GM19023 (cell line): ENCODE measurements around the gene TSHR.
"Not testable (repeated sequence)": the region's sequence is repeated elsewhere in the genome, so short reads cannot be mapped to it uniquely, and the experiment has no call there.

Source experiments
- ATAC-seq: cut with Tn5 transposase; IDR thresholded peaks from one replicate; pipeline ENCODE4 v1.9.1; 2021; ENCODE audit warnings: mild to moderate bottlenecking, moderate library complexity; ENCODE audit not compliant: unreplicated experiment

The TSHR gene

GRCh38 chr14:81066672-81067071 lies 111.3 kb downstream of the TSHR start:
- no peak for ATAC-seq

GRCh38 chr14:81067156-81067555 lies 111.7 kb downstream of the TSHR start:
- ATAC-seq, result no peak

GRCh38 chr14:81068176-81068782 lies 112.9 kb downstream of the TSHR start:
- no peak for ATAC-seq

- no peak for ATAC-seq
Measured at GRCh38 chr14:81070511-81070910, 115.1 kb downstream of the TSHR start.

- no peak for ATAC-seq
Measured at GRCh38 chr14:81085596-81085995, 130.2 kb downstream of the TSHR start.

GRCh38 chr14:81087230-81087629 lies 131.8 kb downstream of the TSHR start:
- no peak for ATAC-seq

GRCh38 chr14:81091139-81091538 lies 135.7 kb downstream of the TSHR start:
- ATAC-seq, result no peak

- no peak for ATAC-seq
Measured at GRCh38 chr14:81091660-81092059, 136.2 kb downstream of the TSHR start.

- no peak for ATAC-seq
Measured at GRCh38 chr14:81093651-81094050, 138.2 kb downstream of the TSHR start.

- no peak for ATAC-seq
Measured at GRCh38 chr14:81095539-81095938, 140.1 kb downstream of the TSHR start.

- ATAC-seq, result no peak
Measured at GRCh38 chr14:81096656-81097055, 141.2 kb downstream of the TSHR start.

- no peak for ATAC-seq
Measured at GRCh38 chr14:81102217-81102616, 146.8 kb downstream of the TSHR start.

- ATAC-seq, result no peak
Measured at GRCh38 chr14:81103443-81103842, 148.0 kb downstream of the TSHR start.

GRCh38 chr14:81105378-81105777 lies 150.0 kb downstream of the TSHR start:
- no peak for ATAC-seq

- ATAC-seq, result no peak
Measured at GRCh38 chr14:81105961-81106360, 150.5 kb downstream of the TSHR start.

- ATAC-seq, result no peak
Measured at GRCh38 chr14:81110186-81110585, 154.8 kb downstream of the TSHR start.

- no peak for ATAC-seq
Measured at GRCh38 chr14:81113176-81113575, 157.8 kb downstream of the TSHR start.

GRCh38 chr14:81113945-81114820 lies 158.8 kb downstream of the TSHR start:
- ATAC-seq, result not testable (repeated sequence)

GRCh38 chr14:81120501-81120900 lies 165.1 kb downstream of the TSHR start:
- no peak for ATAC-seq

GRCh38 chr14:81122326-81122725 lies 166.9 kb downstream of the TSHR start:
- ATAC-seq, result peak; percentile 96

- ATAC-seq, result no peak
Measured at GRCh38 chr14:81123811-81124210, 168.4 kb downstream of the TSHR start.

- ATAC-seq, result no peak
Measured at GRCh38 chr14:81125536-81125935, 170.1 kb downstream of the TSHR start.
